IMR-90 (cell line): ENCODE results near the gene FER1L5.

Experiments used
- CEBPB ChIP-seq: IDR thresholded peaks from 2 replicates; pipeline ENCODE4 v1.6.1; 2012; ENCODE audit warnings: low read depth, low read length, improper control_type of control experiment
- CHD1 ChIP-seq: IDR thresholded peaks from 2 replicates; pipeline ENCODE4 v1.6.1; 2012; ENCODE audit warnings: low read depth, low read length, improper control_type of control experiment
- POLR2A ChIP-seq: IDR thresholded peaks from 2 replicates; pipeline ENCODE4 v1.6.1; 2012; ENCODE audit warnings: mild to moderate bottlenecking, low read depth, low read length
- SMC3 ChIP-seq: fragments of 150-350 bp; IDR thresholded peaks from 2 replicates; pipeline ENCODE4 v1.6.1; 2016; ENCODE audit warnings: low read depth, mild to moderate bottlenecking, antibody characterized with exemption, low read length, moderate library complexity
- TF ChIP-seq, protein P1 (sequence below): conservative IDR thresholded peaks from 2 replicates; pipeline ENCODE4 v1.5.1; 2012; ENCODE audit warnings: mild to moderate bottlenecking, low read depth, low read length, improper control_type of control experiment

- TF ChIP-seq SMC3 (peak; percentile 7; the same call in 1 of the 2 replicates), POLR2A (no peak), CHD1 (no peak), CEBPB (no peak)
- TF ChIP-seq, protein P1, sequence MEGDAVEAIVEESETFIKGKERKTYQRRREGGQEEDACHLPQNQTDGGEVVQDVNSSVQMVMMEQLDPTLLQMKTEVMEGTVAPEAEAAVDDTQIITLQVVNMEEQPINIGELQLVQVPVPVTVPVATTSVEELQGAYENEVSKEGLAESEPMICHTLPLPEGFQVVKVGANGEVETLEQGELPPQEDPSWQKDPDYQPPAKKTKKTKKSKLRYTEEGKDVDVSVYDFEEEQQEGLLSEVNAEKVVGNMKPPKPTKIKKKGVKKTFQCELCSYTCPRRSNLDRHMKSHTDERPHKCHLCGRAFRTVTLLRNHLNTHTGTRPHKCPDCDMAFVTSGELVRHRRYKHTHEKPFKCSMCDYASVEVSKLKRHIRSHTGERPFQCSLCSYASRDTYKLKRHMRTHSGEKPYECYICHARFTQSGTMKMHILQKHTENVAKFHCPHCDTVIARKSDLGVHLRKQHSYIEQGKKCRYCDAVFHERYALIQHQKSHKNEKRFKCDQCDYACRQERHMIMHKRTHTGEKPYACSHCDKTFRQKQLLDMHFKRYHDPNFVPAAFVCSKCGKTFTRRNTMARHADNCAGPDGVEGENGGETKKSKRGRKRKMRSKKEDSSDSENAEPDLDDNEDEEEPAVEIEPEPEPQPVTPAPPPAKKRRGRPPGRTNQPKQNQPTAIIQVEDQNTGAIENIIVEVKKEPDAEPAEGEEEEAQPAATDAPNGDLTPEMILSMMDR: no peak
These were observed 38.5 kb upstream of the FER1L5 start for GRCh38 chr2:96604104-96604503.
